Stomach (tissue), 4 donors: ENCODE results near the gene SHANK1.

ENCODE experiments used
- CTCF ChIP-seq, 7 experiments: fragments of 450-650 bp in 4 of 7; fragments of 200-600 bp in 3 of 7; sonication (generic) in 3 of 7; IDR thresholded peaks; one replicate each; pipeline ENCODE4 v1.5.1; 2016 to 2019; ENCODE audit warnings: antibody characterized with exemption in 7 of 7, control low read depth in 2 of 7, mild to moderate bottlenecking in 1 of 7
- POLR2A ChIP-seq, 4 donors: fragments of 450-650 bp; IDR thresholded peaks; one replicate each; pipeline ENCODE4 v1.6.1; 2016; ENCODE audit warnings: antibody characterized with exemption in 4 of 4, control low read depth in 2 of 4, mild to moderate bottlenecking in 1 of 4, moderate library complexity in 1 of 4

DNA sequence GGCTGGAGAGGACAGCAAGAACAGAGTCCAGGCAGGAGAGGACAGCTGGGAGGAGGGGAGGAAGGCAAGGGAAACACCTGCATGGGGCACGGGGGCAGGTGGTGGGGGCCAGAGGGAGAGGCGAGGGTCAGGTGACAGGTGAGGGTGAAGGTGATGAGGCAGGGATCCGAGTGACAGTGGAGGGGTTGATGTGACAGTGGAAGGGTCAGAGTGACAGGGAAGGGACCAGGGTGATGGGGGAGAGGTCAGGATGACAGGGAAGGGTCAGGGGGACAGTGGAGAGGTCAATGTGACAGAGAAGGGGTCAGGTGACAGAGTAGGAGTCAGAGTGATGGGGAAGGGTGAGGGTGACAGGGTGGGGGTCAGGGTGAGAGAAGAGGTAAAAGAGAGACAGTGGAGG, 41.3 kb downstream of the SHANK1 start:
- TF ChIP-seq CTCF (IDR thresholded peaks at IDR 0.05) (no peak), POLR2A (IDR thresholded peaks at IDR 0.05) (no peak)
